Measurements from ENCODE around the gene NTM.

DNA sequence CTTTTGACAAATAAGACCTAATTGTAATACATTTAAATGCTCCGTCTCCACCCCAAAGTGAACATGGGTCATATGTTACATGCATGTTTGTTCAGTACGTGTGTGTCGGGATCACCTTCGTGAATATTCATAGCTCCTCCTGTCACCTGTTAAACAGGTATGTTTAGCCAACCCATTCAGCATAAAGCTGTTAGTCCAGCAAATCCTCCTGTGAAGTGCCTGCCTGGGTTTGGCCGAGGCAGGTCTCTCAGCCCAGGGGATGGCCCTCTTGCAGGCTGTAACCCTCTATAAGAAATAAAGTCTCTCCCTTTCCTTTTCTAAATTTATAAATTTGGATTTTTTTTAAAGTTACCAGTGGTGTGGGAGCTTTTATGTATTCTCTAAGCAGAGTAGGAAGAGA, 38.9 kb upstream of the NTM start:
- TF ChIP-seq POLR2AphosphoS5 (IDR thresholded peaks at IDR 0.05) (no peak), POLR2A (IDR thresholded peaks at IDR 0.05) (no peak)
- TF ChIP-seq, protein P1, sequence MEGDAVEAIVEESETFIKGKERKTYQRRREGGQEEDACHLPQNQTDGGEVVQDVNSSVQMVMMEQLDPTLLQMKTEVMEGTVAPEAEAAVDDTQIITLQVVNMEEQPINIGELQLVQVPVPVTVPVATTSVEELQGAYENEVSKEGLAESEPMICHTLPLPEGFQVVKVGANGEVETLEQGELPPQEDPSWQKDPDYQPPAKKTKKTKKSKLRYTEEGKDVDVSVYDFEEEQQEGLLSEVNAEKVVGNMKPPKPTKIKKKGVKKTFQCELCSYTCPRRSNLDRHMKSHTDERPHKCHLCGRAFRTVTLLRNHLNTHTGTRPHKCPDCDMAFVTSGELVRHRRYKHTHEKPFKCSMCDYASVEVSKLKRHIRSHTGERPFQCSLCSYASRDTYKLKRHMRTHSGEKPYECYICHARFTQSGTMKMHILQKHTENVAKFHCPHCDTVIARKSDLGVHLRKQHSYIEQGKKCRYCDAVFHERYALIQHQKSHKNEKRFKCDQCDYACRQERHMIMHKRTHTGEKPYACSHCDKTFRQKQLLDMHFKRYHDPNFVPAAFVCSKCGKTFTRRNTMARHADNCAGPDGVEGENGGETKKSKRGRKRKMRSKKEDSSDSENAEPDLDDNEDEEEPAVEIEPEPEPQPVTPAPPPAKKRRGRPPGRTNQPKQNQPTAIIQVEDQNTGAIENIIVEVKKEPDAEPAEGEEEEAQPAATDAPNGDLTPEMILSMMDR (IDR thresholded peaks at IDR 0.05 in 8 of 11, conservative IDR thresholded peaks at IDR 0.05 in 3 of 11) = no peak

Data from spleen (tissue), 7 donors.